ENCODE measurements around the gene PXDN.
"Not testable (repeated sequence)": the region's sequence is repeated elsewhere in the genome, so short reads cannot be mapped to it uniquely, and the experiment has no call there.

The PXDN gene

GRCh38 chr2:1742681-1743395 is 1.5 kb downstream of the PXDN start:
- in situ Hi-C loops (cut with HindIII; ENCODE audit: low sequenced_read_pairs), result loop anchor here (5.0 to 10.0 kb wide), 2 partner anchors 71 to 108 kb away; no protein-coding TSS in a partner anchor

- in situ Hi-C loops (cut with HindIII; ENCODE audit: low sequenced_read_pairs), result loop anchor here (5.0 to 10.0 kb wide), 2 partner anchors 70 to 107 kb away; no protein-coding TSS in a partner anchor
Observed at GRCh38 chr2:1742301-1742680, 2.0 kb downstream of the PXDN start.

GRCh38 chr2:1741851-1742250 is 2.5 kb downstream of the PXDN start:
- in situ Hi-C loops (cut with HindIII; ENCODE audit: low sequenced_read_pairs), result loop anchor here (5.0 to 10.0 kb wide), 2 partner anchors 70 to 107 kb away; no protein-coding TSS in a partner anchor

- in situ Hi-C loops (cut with HindIII; ENCODE audit: low sequenced_read_pairs), result loop anchor here (5.0 to 10.0 kb wide), 2 partner anchors 69 to 106 kb away; no protein-coding TSS in a partner anchor
Observed at GRCh38 chr2:1740716-1741589, 3.4 kb downstream of the PXDN start.

GRCh38 chr2:1739961-1740715 is 4.2 kb downstream of the PXDN start:
- in situ Hi-C loops (cut with HindIII; ENCODE audit: low sequenced_read_pairs), result loop anchor here (5.0 to 10.0 kb wide), 3 partner anchors 68 to 143 kb away; no protein-coding TSS in a partner anchor

GRCh38 chr2:1739322-1739957 is 4.9 kb downstream of the PXDN start:
- in situ Hi-C loops (cut with HindIII; ENCODE audit: low sequenced_read_pairs), result loop anchor here (5.0 kb wide), 1 partner anchor 142 kb away; no protein-coding TSS in a partner anchor

GRCh38 chr2:1738646-1739302 is 5.5 kb downstream of the PXDN start:
- in situ Hi-C loops (cut with HindIII; ENCODE audit: low sequenced_read_pairs), result loop anchor here (5.0 kb wide), 1 partner anchor 141 kb away; no protein-coding TSS in a partner anchor

GRCh38 chr2:1738163-1738562 is 6.2 kb downstream of the PXDN start:
- in situ Hi-C loops (cut with HindIII; ENCODE audit: low sequenced_read_pairs), result loop anchor here (5.0 kb wide), 1 partner anchor 141 kb away; no protein-coding TSS in a partner anchor

GRCh38 chr2:1736997-1737480 is 7.3 kb downstream of the PXDN start:
- in situ Hi-C loops (cut with HindIII; ENCODE audit: low sequenced_read_pairs), result loop anchor here (5.0 kb wide), 1 partner anchor 140 kb away; no protein-coding TSS in a partner anchor

GRCh38 chr2:1736045-1736444 is 8.3 kb downstream of the PXDN start:
- in situ Hi-C loops (cut with HindIII; ENCODE audit: low sequenced_read_pairs), result loop anchor here (5.0 kb wide), 1 partner anchor 139 kb away; no protein-coding TSS in a partner anchor

GRCh38 chr2:1733298-1733697 is 11.0 kb downstream of the PXDN start:
- in situ Hi-C loops (cut with HindIII; ENCODE audit: low sequenced_read_pairs), result not testable (repeated sequence)

- in situ Hi-C loops (cut with HindIII; ENCODE audit: low sequenced_read_pairs), result no loop called here
Observed at GRCh38 chr2:1731963-1732768, 12.1 kb downstream of the PXDN start.

GRCh38 chr2:1731447-1731962 is 12.8 kb downstream of the PXDN start:
- in situ Hi-C loops (cut with HindIII; ENCODE audit: low sequenced_read_pairs), result no loop called here

- in situ Hi-C loops (cut with HindIII; ENCODE audit: low sequenced_read_pairs), result no loop called here
Observed at GRCh38 chr2:1730015-1730927, 14.0 kb downstream of the PXDN start.

- in situ Hi-C loops (cut with HindIII; ENCODE audit: low sequenced_read_pairs), result no loop called here
Observed at GRCh38 chr2:1729242-1729641, 15.1 kb downstream of the PXDN start.

GRCh38 chr2:1728821-1729220 is 15.5 kb downstream of the PXDN start:
- in situ Hi-C loops (cut with HindIII; ENCODE audit: low sequenced_read_pairs), result no loop called here

- in situ Hi-C loops (cut with HindIII; ENCODE audit: low sequenced_read_pairs), result no loop called here
Observed at GRCh38 chr2:1727796-1728474, 16.4 kb downstream of the PXDN start.
